HepG2 (cell line): ENCODE results near the gene CREG2. TPM values are rescaled to one million over a fixed set of nuclear protein-coding genes. Genes with fewer than 3 reads are reported as not detected.

Experiments
- ATAC-seq: fragments of 200-7000 bp; cut with Tn5 transposase; 3 replicates; pipeline ENCODE4 v1.9.1; 2020; ENCODE audit warnings: mild to moderate bottlenecking, moderate library complexity
- BruUV-seq: library from RNA; stranded (reverse); fragments of 400-500 nt; replicated peaks from 2 replicates; lab custom pipeline; 2021; lab: Mats Ljungman, UMichigan
- CTCF ChIA-PET: fragments of 300-600 bp; formaldehyde crosslinking; extraction: SDS; loops from one replicate; lab custom pipeline; 2021; ENCODE audit warnings: low total read pairs, inconsistent platforms, low intra/inter-chr PET ratio; lab: Yijun Ruan, JAX
- POLR2A ChIA-PET: fragments of 350-600 bp; sonication (Branson Sonifier 250); formaldehyde crosslinking; loops from one replicate; lab custom pipeline; 2020; ENCODE audit warnings: antibody characterized with exemption, inconsistent platforms; lab: Yijun Ruan, JAX
- DNase-seq: peaks from one replicate; pipeline ENCODE4 v3.0.0-alpha.2; 2015; ENCODE audit warnings: low spot score
- FAIRE-seq: peaks from 3 replicates; lab custom pipeline; 2011; peaks lifted over from hg19 to GRCh38; lab: Jason Lieb, UNC
- H2AFZ ChIP-seq: one replicate; pipeline ENCODE4 v1.6.1; 2011; ENCODE audit warnings: low read length, inconsistent platforms
- H3K27ac ChIP-seq: fragments of 300-600 bp; 3 replicates; pipeline ENCODE4 v1.8.0; 2011; ENCODE audit warnings: mixed run types, mild to moderate bottlenecking, mixed read lengths, low read length, inconsistent platforms; ENCODE audit not compliant: insufficient read depth; ENCODE audit errors: extremely low read length
- H3K27me3 ChIP-seq, 2 experiments: fragments of 200-600 bp in 1 of 2; 2 replicates in 1 of 2; 3 replicates in 1 of 2; pipeline versions ENCODE4 v1.6.0 to v1.8.0; 2011; ENCODE audit warnings: low read length in 2 of 2, mild to moderate bottlenecking in 2 of 2, moderate library complexity in 2 of 2, inconsistent platforms in 1 of 2; ENCODE audit not compliant: insufficient read depth in 2 of 2, control insufficient read depth in 1 of 2
- H3K36me3 ChIP-seq, 2 experiments: fragments of 200-600 bp in 1 of 2; replicated peaks in 1 of 2; 2 replicates in 1 of 2; 3 replicates in 1 of 2; pipeline versions ENCODE4 v1.5.1 to v1.8.0; 2011; ENCODE audit warnings: low read length in 2 of 2, inconsistent platforms in 1 of 2; ENCODE audit not compliant: insufficient read depth in 2 of 2, control insufficient read depth in 1 of 2
- H3K4me1 ChIP-seq: 2 replicates; pipeline ENCODE4 v1.5.1; 2012; ENCODE audit warnings: low read length, inconsistent platforms; ENCODE audit not compliant: insufficient read depth
- H3K4me2 ChIP-seq: 2 replicates; pipeline ENCODE4 v1.6.0; 2011; ENCODE audit warnings: low read depth, low read length, inconsistent platforms
- H3K4me3 ChIP-seq, 3 experiments: fragments of 200-600 bp in 1 of 3; sonication (generic), shearing (Covaris generic) in 1 of 3; replicated peaks in 1 of 3; 2 replicates each; pipeline ENCODE4 v1.5.1; 2011 to 2016; ENCODE audit warnings: low read length in 3 of 3, inconsistent platforms in 2 of 3, low read depth in 2 of 3, mild to moderate bottlenecking in 2 of 3, control low read depth in 1 of 3, mixed read lengths in 1 of 3; ENCODE audit not compliant: insufficient read depth in 1 of 3
- H3K79me2 ChIP-seq: one replicate; pipeline ENCODE4 v1.6.1; 2011; ENCODE audit warnings: low read length, inconsistent platforms; ENCODE audit not compliant: insufficient read depth
- H3K9ac ChIP-seq: 2 replicates; pipeline ENCODE4 v1.6.0; 2011; ENCODE audit warnings: mild to moderate bottlenecking, low read depth, low read length, inconsistent platforms; ENCODE audit not compliant: insufficient read depth
- H3K9me3 ChIP-seq: 2 replicates; pipeline ENCODE4 v1.5.1; 2012; ENCODE audit warnings: mild to moderate bottlenecking, low read length
- H4K20me1 ChIP-seq: 2 replicates; pipeline ENCODE4 v1.6.0; 2011; ENCODE audit warnings: inconsistent platforms, mild to moderate bottlenecking, low read length, moderate library complexity; ENCODE audit not compliant: insufficient read depth
- EP300 ChIP-seq, 3 experiments: sonication (generic) in 1 of 3; formaldehyde crosslinking in 1 of 3; IDR thresholded peaks; 2 replicates each; pipeline versions ENCODE4 v1.5.1 to v1.6.1; 2011 to 2020; ENCODE audit warnings: low read depth in 2 of 3, low read length in 2 of 3, borderline replicate concordance in 1 of 3, improper control_type of control experiment in 1 of 3, mild to moderate bottlenecking in 1 of 3, missing genetic modification reagents in 1 of 3, moderate library complexity in 1 of 3
- TAF15 ChIP-seq: fragments of 200-400 bp; formaldehyde crosslinking; IDR thresholded peaks from one replicate; pipeline ENCODE4 v1.6.1; 2018; ENCODE audit warnings: mild to moderate bottlenecking, low read depth, low read length; ENCODE audit not compliant: poor library complexity, severe bottlenecking
- ZBTB34 ChIP-seq: sonication (generic); formaldehyde crosslinking; IDR thresholded peaks from 2 replicates; pipeline ENCODE4 v1.8.0; 2022; ENCODE audit warnings: mild to moderate bottlenecking, missing genetic modification reagents
- ZNF180 ChIP-seq: sonication (generic); formaldehyde crosslinking; IDR thresholded peaks from 2 replicates; pipeline ENCODE4 v1.4.0; 2020; ENCODE audit warnings: low read depth, missing genetic modification reagents, borderline replicate concordance
- ZNF616 ChIP-seq: sonication (generic); formaldehyde crosslinking; IDR thresholded peaks from 2 replicates; pipeline ENCODE4 v1.5.0; 2020; ENCODE audit warnings: low read depth, mild to moderate bottlenecking, missing genetic modification reagents
- WGBS: methylation state at CpG from one replicate; pipeline ENCODE4 v1.1.6; 2017; ENCODE audit warnings: low lambda C conversion rate; 5-methylcytosine and 5-hydroxymethylcytosine counted together
- in situ Hi-C: cut with HindIII; loops from 2 replicates; pipeline ENCODE4 v1.10.0; 2017; ENCODE audit warnings: low pct_unique_long_range_greater_than_20kb; ENCODE audit not compliant: extremely low pct_ligation_motif_present
- intact Hi-C: fragments of 100-400 bp; cut with micrococcal nuclease; formaldehyde crosslinking; loops from one replicate; pipeline ENCODE4 v1.10.0; 2022; ENCODE audit not compliant: unreplicated experiment
- polyA plus RNA-seq, 8 experiments: library from polyadenylated mRNA; depleted of rRNA in 3 of 8; stranded (reverse) in 7 of 8; unstranded in 1 of 8; fragments of >200 nt; fragmentation: Illumina TruSeq in 4 of 8; extraction: Trizol in 4 of 8; gene quantifications; 2 replicates each; pipeline versions ENCODE4 v1.2.1 to v1.2.3, GENCODE V29; 2011 to 2016; ENCODE audit warnings: low read depth in 4 of 8, missing spikeins in 1 of 8, mixed read lengths in 1 of 8; ENCODE audit not compliant: insufficient read depth in 1 of 8
- total RNA-seq, 5 experiments: library from RNA; depleted of rRNA; stranded (reverse); fragments of >200 nt; fragmentation: Illumina TruSeq; extraction: Trizol; gene quantifications; 2 replicates each; pipeline ENCODE4 v1.2.3, GENCODE V29; 2016; ENCODE audit warnings: low read depth in 1 of 5
- TF ChIP-seq, protein P1 (sequence below): sonication (generic); formaldehyde crosslinking; conservative IDR thresholded peaks from 2 replicates; pipeline ENCODE4 v1.8.0; 2022; ENCODE audit warnings: missing genetic modification reagents
- TF ChIP-seq, protein P2 (sequence below): sonication (generic); formaldehyde crosslinking; IDR thresholded peaks from 2 replicates; pipeline ENCODE4 v1.8.1; 2022; ENCODE audit warnings: low read depth, mild to moderate bottlenecking, missing genetic modification reagents

The CREG2 gene
- total and polyA plus RNA-seq, 2 of the 13 experiments (the other 11 are each of a cell fraction or from before 2014, with no cell fraction given), result 0.18 to 0.26 TPM

DNA sequence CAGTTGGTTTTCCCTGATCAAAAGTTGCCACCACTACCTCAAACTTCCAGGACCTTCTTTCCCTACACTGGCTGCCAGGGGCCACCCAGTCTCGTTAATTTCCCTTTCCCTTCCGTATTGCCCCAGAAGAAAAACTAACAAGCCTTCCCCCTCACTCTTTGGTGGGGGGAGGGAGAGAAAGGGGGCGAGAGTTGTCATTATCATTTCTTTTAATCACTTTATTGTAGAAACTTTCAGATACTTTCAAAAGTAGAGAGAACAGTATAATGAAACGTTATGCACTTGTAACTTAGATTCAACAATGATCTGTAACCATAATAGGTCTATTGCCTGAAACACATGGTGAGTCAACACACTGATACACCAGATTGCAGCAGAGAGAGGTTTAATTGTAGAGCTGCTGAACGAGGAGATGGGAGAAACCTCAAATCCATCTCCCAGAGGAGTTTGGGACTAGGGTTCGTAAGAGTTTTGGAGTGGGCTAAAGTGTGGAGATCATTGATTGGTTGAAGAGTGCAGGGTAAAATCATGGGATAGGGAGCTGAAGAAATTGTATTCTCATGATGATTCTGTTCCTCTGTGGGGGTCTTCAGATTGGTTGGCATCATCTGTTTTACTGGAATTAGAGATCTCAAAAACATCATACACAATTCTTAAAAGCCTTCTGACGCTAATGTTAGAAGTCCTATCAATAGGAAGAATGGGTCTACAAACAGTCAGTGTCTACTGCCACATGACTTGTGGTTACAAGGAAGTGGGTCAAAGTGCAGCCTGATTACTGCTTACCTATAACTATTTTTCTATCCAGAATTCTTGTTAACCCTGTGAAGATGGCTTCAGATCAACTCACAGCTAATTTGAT lies 76.2 kb downstream of the CREG2 start (continued):
- no peak for TF ChIP-seq ZNF180 (CRISPR knock-in tag)
- TF ChIP-seq, protein P1, sequence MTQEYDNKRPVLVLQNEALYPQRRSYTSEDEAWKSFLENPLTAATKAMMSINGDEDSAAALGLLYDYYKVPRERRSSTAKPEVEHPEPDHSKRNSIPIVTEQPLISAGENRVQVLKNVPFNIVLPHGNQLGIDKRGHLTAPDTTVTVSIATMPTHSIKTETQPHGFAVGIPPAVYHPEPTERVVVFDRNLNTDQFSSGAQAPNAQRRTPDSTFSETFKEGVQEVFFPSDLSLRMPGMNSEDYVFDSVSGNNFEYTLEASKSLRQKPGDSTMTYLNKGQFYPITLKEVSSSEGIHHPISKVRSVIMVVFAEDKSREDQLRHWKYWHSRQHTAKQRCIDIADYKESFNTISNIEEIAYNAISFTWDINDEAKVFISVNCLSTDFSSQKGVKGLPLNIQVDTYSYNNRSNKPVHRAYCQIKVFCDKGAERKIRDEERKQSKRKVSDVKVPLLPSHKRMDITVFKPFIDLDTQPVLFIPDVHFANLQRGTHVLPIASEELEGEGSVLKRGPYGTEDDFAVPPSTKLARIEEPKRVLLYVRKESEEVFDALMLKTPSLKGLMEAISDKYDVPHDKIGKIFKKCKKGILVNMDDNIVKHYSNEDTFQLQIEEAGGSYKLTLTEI (CRISPR knock-in tag), result no peak
- TF ChIP-seq TAF15, result no peak

GRCh38 chr2:101310090-101310833 lies 77.0 kb downstream of the CREG2 start:
- H3K9me3 ChIP-seq, result no peaks in the 10 kb centered on the region
- ChIA-PET POLR2A (interaction anchor here (1.5 to 4.0 kb wide), 3 partner anchors 20 to 57 kb away, joined by 5 to 37 read pairs (median 7); partner anchors contain the start of gene CNOT11), CTCF (no interaction called here)
- no peak for ATAC-seq
- peaks cover 18% of the 10 kb centered on the region for H4K20me1 ChIP-seq
- peak overlapping the region; percentile 10 to 44 (median 30); a peak in 4 of 6 replicates for H3K4me3 ChIP-seq
- 0 out of 5 replicates have a peak, but pooled peaks cover 0 to 11% of the 10 kb centered on the region in 2 experiments for H3K36me3 ChIP-seq
- peak overlapping the region; percentile 57 for H3K27ac ChIP-seq
- intact Hi-C loops, result no loop called here
- FAIRE-seq, result peak; percentile 51
- H3K4me2 ChIP-seq, result peak overlapping the region; percentile 82
- WGBS, result 39% methylated on average over 10 of the region's 10 CpGs
- in situ Hi-C loops, result no loop called here
- H3K79me2 ChIP-seq, result peaks cover 33% of the 10 kb centered on the region
- no peaks in the 10 kb centered on the region; a peak in 1 of 5 replicates for H3K27me3 ChIP-seq
- BruUV-seq, result no TSS peak
- DNase-seq, result no peak
- H3K9ac ChIP-seq, result peak overlapping the region; percentile 55
- peaks cover 49% of the 10 kb centered on the region for H3K4me1 ChIP-seq
- H2AFZ ChIP-seq, result peak overlapping the region; percentile 80
- 0 out of 2 replicates have a peak, but pooled peaks have one; percentile 20 for TF ChIP-seq ZBTB34 (CRISPR knock-in tag)
- TF ChIP-seq EP300 (IDR thresholded peaks at IDR 0.05; ENCODE audit: low read depth in 2 of 2, low read length in 2 of 2), result 0 out of 4 replicates have a peak, but pooled peaks of 1 of the 2 experiments have one; percentile 10
- TF ChIP-seq EP300 (CRISPR knock-in tag; IDR thresholded peaks at IDR 0.05; ENCODE audit: borderline replicate concordance), result no peak
- no peak for TF ChIP-seq ZNF616 (CRISPR knock-in tag)
- TF ChIP-seq, protein P2, sequence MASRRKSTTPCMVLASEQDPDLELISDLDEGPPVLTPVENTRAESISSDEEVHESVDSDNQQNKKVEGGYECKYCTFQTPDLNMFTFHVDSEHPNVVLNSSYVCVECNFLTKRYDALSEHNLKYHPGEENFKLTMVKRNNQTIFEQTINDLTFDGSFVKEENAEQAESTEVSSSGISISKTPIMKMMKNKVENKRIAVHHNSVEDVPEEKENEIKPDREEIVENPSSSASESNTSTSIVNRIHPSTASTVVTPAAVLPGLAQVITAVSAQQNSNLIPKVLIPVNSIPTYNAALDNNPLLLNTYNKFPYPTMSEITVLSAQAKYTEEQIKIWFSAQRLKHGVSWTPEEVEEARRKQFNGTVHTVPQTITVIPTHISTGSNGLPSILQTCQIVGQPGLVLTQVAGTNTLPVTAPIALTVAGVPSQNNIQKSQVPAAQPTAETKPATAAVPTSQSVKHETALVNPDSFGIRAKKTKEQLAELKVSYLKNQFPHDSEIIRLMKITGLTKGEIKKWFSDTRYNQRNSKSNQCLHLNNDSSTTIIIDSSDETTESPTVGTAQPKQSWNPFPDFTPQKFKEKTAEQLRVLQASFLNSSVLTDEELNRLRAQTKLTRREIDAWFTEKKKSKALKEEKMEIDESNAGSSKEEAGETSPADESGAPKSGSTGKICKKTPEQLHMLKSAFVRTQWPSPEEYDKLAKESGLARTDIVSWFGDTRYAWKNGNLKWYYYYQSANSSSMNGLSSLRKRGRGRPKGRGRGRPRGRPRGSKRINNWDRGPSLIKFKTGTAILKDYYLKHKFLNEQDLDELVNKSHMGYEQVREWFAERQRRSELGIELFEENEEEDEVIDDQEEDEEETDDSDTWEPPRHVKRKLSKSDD, result no peak
